Measurements from ENCODE around the gene POLR2F.

POLR2F gene

DNA sequence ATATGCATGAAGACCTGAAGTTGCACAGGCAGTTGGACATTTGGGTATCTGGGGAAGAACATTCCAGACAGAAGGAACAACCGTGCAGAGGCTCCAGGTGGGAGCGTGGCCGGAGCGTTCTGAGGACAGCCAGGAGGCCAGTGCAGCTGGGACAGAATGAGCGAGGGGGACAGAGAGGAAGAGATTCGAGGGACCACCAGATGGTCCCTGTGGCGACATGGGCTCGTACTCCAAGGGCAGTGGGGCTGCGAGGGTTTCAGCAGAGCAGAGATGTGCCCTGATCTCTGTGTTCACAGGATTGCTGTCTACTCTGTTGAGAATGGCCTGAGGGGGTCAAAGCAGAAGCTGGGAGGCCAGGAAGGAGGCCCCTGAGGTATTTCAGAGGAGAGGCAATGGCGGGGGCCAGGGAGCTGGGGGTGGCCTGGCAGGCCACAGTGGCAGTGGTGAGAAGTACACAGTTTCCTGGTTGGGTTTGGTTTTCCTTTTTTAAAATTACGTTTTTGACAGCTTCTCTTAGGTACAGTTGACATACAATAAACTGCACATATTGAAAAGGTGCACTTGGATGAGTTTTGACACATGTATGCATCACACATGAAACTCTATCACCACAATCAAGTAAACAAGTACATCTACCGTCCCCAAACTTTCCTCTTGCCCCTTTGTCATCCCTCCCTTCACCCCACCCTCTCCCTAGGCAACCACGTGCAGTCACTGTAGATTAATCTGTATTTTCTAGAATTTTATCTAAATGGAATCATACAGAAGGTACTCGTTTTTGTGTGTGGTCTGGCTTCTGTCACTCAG, 55.7 kb downstream of the POLR2F start:
- DNase-seq, result no peak

- no peak for DNase-seq
Observed at GRCh38 chr22:38012604-38013072, 59.1 kb downstream of the POLR2F start.

DNA sequence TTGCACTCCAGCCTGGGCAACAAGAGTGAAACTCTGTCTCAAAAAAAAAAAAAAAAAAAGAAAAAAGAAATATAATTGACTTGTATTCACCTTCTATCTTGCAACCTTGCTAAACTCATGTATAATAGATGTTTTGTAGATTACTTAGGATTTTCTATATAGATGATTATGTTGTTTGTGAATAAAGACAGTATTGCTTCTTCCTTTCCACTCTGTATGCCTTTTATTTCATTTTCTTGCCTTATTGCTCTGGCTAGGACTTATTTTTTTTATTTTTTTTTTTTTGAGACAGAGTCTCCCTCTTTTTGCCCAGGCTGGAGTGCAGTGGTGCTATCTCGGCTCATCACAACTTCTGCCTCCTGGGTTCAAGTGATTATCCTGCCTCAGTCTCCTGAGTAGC, 60.6 kb downstream of the POLR2F start:
- no peak for DNase-seq

DNA sequence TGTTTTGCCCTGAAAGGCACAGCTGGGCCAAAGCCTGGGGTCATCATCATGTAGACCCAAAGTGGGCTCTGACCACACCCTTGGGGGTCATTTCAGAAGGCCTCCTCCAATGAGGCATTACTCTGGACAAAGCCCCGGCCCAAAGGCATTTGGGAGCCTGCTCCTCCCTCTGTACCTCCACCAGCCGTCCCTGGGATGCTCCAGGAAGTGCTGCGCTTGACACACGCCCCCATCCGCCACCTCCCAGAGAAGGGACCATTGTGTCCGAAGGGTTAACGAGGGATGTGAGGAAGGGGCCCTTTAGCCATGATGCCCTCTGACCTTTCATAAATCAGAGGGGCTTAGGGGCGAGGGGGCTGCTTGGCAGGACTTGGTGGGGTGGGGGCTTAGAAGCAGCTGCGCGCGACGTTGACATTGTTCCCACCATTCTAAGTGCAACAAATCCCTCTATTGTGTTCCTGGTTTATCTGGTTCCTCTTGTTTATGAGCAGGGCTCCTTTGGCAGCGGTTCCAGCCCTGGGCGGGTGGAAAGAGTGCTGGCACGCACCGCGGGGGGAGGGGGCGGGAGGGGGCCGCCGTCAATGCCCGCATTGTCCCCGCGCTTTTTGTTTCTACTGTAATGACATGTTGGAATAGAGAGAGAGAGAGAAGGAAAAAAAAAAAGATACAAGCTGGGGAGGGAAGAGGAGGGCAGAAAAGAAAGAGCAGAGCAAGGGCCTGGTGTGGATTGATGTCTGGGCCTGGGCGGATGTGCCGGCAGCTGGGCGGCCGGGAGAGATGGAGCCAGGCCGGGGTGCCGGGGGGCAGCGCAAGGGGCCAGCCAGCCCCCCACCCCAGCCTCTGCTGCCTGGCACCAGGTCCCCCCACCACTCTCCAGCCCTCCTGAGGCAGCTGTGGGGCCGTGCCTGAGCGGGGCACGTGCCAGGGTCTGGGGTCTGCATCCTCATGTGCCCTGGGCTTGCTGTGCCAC, 63.0 kb downstream of the POLR2F start:
- DNase-seq, result no peak

DNA sequence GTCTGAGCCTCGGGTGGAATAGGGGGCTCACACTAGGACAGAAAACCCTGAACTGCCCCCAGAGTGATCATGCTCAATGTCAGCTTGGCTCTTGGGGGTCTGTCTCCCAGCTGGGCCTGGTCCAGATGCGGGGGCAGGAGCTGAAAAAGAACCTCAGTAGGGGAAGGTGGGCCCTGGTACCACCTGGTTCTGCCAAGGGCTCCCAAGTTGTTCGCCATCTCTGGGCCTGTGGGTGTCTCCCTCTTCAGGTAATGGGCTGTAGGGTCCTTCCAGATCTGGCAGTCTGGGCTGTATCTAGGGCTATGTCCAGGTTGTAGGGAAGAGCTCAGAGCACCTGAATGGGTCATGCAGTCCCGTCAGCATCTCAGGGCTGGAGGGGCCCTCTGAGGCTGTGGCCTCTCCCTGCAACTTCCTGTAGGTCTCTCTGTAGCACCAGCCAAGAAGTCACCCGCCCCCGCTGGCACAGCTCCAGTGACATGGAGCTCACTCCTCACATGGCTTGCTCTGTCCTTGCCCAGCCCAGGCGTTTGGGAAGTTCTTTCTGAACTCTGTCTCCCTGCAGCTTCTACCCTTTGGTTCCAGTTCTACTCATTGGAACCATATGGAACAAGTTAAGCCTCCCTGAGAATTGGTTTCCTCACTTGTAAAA, 63.9 kb downstream of the POLR2F start:
- DNase-seq, result no peak

- no peak for DNase-seq
Observed at GRCh38 chr22:38017939-38018885, 64.7 kb downstream of the POLR2F start.
